Testis (tissue), 2 donors: ENCODE data around the gene MSLN.

Experiments
- POLR2A ChIP-seq: fragments of 450-650 bp; IDR thresholded peaks from one replicate; pipeline ENCODE4 v1.6.1; 2017; ENCODE audit warnings: antibody characterized with exemption, mild to moderate bottlenecking, moderate library complexity
- TF ChIP-seq, protein P1 (sequence below), 3 experiments: fragments of 450-650 bp in 2 of 3; fragments of 200-600 bp in 1 of 3; sonication (generic) in 1 of 3; IDR thresholded peaks; one replicate each; pipeline ENCODE4 v1.5.1; 2016 to 2019; ENCODE audit warnings: antibody characterized with exemption in 3 of 3, mild to moderate bottlenecking in 2 of 3, moderate library complexity in 1 of 3

DNA sequence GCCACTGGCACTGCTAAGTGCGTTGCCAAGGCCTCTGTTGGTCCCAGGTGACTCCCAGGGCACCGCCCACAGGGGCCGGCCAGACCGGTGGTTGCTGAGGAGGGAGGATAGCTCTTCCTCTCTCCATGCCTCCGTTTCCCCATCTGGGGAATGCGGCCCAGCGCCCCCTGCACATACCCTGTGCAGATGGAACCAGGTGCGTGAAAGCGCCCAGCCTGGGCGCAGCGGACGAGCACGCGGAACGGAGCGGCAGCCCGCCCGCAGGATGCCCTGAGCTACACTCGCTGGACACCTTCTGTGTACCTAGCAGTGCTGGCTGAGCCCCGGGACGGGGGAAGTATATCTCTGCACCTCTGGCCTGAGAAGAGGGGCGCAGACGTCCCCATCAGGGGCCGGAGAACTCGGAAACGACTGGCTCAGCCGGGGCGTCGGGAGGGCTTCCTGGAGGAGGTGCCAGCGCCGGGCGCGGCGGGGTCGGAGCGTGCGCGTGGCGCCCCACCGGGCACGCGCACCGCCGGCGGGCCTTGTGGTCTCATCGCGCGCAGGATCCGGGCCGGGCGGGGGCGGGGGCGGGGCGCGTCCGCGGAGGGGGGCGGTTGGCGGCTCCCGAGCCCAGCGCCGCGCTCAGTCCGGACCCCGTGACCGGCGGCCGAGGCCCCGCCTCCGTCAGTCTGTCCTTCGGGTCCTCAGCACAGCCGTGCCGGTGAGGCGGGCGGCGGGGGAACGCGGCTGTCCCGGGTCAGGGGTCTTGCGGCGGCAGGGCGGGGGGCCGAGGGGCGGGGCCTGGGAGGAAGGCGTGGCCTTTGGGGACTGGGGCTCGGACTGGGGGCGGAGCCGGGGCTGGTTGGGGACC lies 33.9 kb upstream of the MSLN start, which contains the start of the genes CCDC78 and HAGHL:
- TF ChIP-seq, protein P1, sequence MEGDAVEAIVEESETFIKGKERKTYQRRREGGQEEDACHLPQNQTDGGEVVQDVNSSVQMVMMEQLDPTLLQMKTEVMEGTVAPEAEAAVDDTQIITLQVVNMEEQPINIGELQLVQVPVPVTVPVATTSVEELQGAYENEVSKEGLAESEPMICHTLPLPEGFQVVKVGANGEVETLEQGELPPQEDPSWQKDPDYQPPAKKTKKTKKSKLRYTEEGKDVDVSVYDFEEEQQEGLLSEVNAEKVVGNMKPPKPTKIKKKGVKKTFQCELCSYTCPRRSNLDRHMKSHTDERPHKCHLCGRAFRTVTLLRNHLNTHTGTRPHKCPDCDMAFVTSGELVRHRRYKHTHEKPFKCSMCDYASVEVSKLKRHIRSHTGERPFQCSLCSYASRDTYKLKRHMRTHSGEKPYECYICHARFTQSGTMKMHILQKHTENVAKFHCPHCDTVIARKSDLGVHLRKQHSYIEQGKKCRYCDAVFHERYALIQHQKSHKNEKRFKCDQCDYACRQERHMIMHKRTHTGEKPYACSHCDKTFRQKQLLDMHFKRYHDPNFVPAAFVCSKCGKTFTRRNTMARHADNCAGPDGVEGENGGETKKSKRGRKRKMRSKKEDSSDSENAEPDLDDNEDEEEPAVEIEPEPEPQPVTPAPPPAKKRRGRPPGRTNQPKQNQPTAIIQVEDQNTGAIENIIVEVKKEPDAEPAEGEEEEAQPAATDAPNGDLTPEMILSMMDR (IDR thresholded peaks at IDR 0.05) = no peak
- no peak for TF ChIP-seq POLR2A
